ENCODE measurements around the gene KRTAP10-12. TPM values are rescaled to one million over a fixed set of nuclear protein-coding genes. Genes with fewer than 3 reads are reported as not detected.

KRTAP10-12 gene
- total RNA-seq, 1 experiment from 2014 or later, result not detected

- H3K4me1 Mint-ChIP-seq (ENCODE audit: insufficient read depth, unreplicated experiment), result no peaks in the 10 kb centered on the region
- TF ChIP-seq CTCF (IDR thresholded peaks at IDR 0.05; ENCODE audit: unreplicated experiment), result no peak
- no peak overlapping the region for H3K27ac Mint-ChIP-seq (ENCODE audit: low read depth, unreplicated experiment)
- CTCF ChIA-PET, result no interaction called here
- intact Hi-C loops (cut with micrococcal nuclease), result no loop called here
- peaks cover 45% of the 10 kb centered on the region for H3K27me3 Mint-ChIP-seq (ENCODE audit: insufficient read depth, unreplicated experiment)
- BruUV-seq (replicated peaks), result no TSS peak
- no peaks in the 10 kb centered on the region for H3K9me3 Mint-ChIP-seq (ENCODE audit: unreplicated experiment)
- DNase-seq (ENCODE audit: unreplicated experiment), result no peak
- POLR2A ChIA-PET, result no interaction called here
- no peak overlapping the region for H3K4me3 Mint-ChIP-seq (ENCODE audit: unreplicated experiment)
- H3K36me3 Mint-ChIP-seq (ENCODE audit: insufficient read depth, unreplicated experiment), result no peaks in the 10 kb centered on the region
Observed at GRCh38 chr21:44653656-44654575, 43.1 kb upstream of the KRTAP10-12 start.

GRCh38 chr21:44654576-44655175 is 42.3 kb upstream of the KRTAP10-12 start, which contains the start of gene KRTAP12-4:
Gene KRTAP12-4, minus strand, starts transcription at chr21:44654659. Its CDS starts 45 bp downstream, at chr21:44654614.
- no TSS peak for BruUV-seq (replicated peaks)
- no peaks in the 10 kb centered on the region for H3K9me3 Mint-ChIP-seq (ENCODE audit: unreplicated experiment)
- intact Hi-C loops (cut with micrococcal nuclease), result no loop called here
- DNase-seq (ENCODE audit: unreplicated experiment), result no peak
- CTCF ChIA-PET, result interaction anchor here (0.5 kb wide), 1 partner anchor 31 kb away, joined by 4 read pairs; no protein-coding TSS in a partner anchor
- no peak within 1 kb of the TSS for H3K27ac Mint-ChIP-seq (ENCODE audit: low read depth, unreplicated experiment)
- H3K4me3 Mint-ChIP-seq (ENCODE audit: unreplicated experiment), result no peak within 1 kb of the TSS
- POLR2A ChIA-PET, result no interaction called here
- no peaks in the 10 kb centered on the region for H3K4me1 Mint-ChIP-seq (ENCODE audit: insufficient read depth, unreplicated experiment)
- H3K36me3 Mint-ChIP-seq (ENCODE audit: insufficient read depth, unreplicated experiment), result no peaks in the 10 kb centered on the region
- peaks cover 53% of the 10 kb centered on the region for H3K27me3 Mint-ChIP-seq (ENCODE audit: insufficient read depth, unreplicated experiment)
- TF ChIP-seq CTCF (IDR thresholded peaks at IDR 0.05; ENCODE audit: unreplicated experiment), result no peak

- Mint-ChIP-seq H3K4me1 (ENCODE audit: insufficient read depth, unreplicated experiment) (no peaks in the 10 kb centered on the region), H3K9me3 (ENCODE audit: unreplicated experiment) (no peaks in the 10 kb centered on the region), H3K4me3 (ENCODE audit: unreplicated experiment) (no peak overlapping the region), H3K27ac (ENCODE audit: low read depth, unreplicated experiment) (no peak overlapping the region), H3K27me3 (ENCODE audit: insufficient read depth, unreplicated experiment) (peaks cover 70% of the 10 kb centered on the region), H3K36me3 (ENCODE audit: insufficient read depth, unreplicated experiment) (no peaks in the 10 kb centered on the region)
- ChIA-PET POLR2A (no interaction called here), CTCF (no interaction called here)
- no peak for DNase-seq (ENCODE audit: unreplicated experiment)
- intact Hi-C loops (cut with micrococcal nuclease), result no loop called here
- no peak for TF ChIP-seq CTCF (IDR thresholded peaks at IDR 0.05; ENCODE audit: unreplicated experiment)
- no TSS peak for BruUV-seq (replicated peaks)
Observed at GRCh38 chr21:44656868-44657267, 40.1 kb upstream of the KRTAP10-12 start.

Data from MCF 10A (cell line).